Stromal cell of bone marrow (primary cell): ENCODE data around the gene TCEAL6.
"Not testable (repeated sequence)": the region's sequence is repeated elsewhere in the genome, so short reads cannot be mapped to it uniquely, and the experiment has no call there.

Source experiments
- DNase-seq: peaks from one replicate; pipeline ENCODE4 v3.0.0-alpha.2; 2012; ENCODE audit warnings: low read depth

The TCEAL6 gene

DNA sequence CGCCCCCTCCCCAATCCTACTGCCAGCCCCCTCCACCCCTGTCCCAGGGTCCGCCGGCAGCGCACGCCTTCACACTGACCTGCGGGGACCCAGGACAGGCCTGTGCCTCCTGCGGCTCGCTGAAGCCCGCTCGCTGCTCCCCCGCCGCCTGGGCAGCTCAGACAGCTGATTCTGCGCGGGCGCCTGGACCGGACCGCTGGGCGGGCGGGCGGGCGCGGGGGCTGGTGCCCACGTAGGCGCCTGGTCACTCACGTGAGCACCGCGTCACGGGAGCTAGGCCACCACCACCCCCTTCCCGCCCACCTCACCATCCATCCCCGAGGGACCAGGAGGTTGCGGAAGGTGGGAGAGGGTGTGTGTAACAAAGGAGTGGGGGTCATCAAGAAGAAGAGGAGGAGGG, at the start of gene TCEAL6:
TCEAL6 (minus strand) TSS at position 208 of the 400 bp plus-strand sequence.
- DNase-seq: not testable (repeated sequence)

DNA sequence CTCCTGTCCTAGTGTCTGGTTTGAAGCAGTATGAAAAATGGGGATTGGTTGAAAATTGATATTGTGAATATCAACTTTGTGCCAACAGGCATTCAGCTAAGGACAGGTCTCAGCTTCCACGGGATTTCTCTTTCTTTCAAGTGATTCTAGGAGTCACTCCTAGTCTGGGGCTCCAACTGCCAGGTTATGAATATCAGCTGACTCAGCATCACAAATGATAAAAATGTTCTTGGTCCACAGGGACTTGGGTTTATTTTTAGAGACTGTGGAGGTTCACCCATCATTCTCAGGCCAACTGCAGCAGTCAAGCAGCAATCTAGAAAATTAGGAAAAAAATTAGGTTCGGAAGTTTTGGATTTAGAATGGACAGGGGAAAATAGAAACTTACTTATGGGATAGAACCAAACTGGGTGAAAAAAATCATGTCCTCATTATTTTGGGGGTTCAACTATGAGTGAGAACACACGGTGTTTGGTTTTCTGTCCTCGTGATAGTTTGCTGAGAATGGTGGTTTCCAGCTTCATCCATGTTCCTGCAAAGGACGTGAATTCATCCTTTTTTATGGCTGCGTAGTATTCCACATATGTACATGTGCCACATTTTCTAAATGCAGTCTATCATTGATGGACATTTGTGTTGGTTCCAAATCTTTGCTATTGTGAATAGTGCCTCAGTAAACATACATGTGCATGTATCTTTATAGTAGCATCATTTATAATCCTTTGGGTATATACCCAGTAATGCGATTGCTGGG, 43.9 kb upstream of the TCEAL6 start:
- no peak for DNase-seq

DNA sequence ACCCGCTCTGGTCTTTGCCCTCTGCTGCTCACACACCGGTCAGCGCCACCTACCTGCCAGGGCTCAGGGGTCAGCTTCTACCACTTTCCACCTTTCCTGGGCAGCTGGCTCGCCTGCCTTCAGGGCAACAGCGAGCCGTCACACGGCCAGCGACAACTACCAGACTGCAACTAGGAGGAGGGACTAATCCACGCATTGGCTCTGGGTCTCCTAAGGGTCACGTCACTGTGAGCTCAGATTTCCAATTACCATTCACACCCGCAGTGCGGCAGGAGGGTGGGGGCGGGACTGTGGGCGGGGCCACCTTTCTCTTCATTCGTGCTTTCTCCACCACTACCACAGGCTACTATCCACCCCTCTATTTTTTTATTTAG, 13.5 kb upstream of the TCEAL6 start, which contains the start of gene BEX5:
BEX5 (minus strand) TSS at position 172 of the 374 bp plus-strand sequence. CDS start 1,712 bp downstream, outside the sequence.
- peak; percentile 0 for DNase-seq

DNA sequence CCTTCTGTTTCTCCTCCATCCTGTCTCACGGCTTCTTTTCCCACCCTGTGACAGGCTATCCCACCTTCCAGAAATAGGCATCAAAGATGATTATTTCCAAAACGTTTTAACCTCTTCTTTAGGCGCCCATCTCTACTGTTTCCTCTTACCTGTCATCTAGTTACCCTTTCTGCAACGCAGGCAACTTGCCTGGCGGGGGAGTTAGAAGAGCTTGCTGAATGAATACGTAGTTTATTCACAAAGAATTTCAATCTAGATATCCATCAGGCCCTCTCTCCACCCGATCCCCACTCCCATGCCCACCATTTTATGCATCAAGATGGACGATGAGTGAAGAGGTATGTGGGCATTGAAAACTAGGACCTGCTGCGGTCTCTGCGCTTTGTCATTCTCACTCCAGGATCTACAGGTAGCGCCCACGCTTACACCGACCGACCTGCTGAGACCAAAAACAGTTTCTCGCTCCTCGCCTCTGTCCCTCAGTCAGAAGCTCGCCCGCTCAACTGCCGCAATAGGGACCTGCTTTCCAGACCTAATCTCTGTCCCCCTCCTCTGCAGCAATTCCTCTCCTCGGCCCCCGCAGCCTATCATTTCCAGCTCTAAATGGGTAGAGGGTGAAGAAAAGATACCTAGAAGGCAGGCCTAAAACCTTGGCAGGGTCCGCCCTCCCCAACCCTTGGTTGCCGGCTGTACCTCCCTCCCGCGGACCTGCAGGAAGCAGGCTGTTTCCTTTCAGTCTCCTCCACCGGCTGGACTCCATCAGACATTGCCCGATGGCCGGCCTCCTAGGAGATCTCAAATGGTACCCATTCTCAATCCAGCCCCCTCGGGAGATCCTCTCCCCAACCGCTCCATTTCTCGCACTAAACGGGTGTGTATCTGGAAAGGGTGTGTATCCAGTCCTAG, 12.9 kb upstream of the TCEAL6 start:
- DNase-seq: no peak

DNA sequence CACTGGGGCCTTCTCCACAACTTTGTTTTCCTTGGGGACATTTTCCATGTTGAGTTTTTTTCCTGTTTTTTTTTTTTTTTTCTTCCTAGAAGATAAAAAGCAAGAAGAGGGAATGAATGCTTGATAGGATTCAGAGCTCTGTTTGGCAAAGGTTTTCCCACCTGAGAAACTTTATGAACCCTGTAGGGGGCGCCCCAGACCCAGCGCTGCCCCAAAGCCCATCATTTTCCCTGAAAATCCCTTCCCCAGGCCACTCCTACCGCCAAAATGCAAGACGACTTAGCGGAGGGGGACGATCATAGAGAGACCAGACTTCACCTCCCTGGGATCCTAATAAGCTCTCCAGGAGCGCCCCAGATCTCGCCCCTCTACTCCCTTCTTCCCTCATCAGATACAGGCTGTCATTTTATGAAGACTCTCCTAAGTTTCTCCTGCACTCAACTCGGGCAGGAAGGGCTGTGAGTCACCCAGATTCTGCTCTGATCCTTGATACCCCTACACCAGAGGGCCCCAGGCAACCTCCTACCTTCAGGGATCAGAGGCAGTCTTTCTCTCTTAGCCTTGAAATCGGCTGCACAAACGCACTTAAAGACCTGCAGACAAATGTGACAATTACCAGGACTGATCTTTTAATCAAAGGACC, 12.1 kb upstream of the TCEAL6 start:
- no peak for DNase-seq

DNA sequence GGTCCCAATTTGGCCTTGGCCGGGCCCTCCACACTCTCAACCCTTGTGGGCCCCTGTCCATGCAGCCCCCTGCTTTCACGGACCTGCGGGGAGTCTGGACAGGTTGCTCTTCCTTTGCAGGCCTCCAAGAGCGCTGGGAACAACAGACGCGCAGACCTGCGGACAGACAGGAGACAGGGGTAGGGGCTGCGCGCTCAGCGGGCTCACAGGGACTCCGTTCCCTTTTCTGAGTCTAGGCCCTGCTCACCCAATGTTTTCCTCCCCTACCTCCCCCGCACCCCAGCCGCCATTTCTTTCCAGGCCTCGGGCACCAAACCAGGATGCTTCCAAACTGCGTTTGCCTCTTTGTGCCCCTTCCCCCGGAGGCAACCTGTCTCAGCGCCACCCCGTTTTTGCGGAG, 650 bp downstream of the TCEAL6 start:
- not testable (repeated sequence) for DNase-seq

DNA sequence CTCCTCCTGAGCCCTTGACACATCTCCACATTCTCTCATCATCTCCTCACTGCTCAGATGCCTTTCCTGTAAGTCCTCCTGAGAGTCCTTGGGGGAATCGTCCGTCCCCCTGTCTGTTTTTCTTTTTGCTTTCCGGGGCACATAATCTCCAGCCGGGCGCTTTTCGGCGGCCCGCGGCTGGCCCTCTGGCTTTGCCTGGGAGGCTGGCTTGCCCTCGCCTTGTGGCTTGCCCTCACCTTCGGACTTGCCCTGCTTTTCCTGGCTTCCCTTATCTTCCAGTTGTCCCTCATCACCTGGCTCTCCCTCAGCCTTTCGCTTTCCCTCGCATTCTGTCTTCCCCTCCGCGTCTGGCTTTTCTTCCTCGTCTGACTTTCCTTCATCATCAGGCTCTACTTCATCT, 1.4 kb downstream of the TCEAL6 start:
- DNase-seq: not testable (repeated sequence)

DNA sequence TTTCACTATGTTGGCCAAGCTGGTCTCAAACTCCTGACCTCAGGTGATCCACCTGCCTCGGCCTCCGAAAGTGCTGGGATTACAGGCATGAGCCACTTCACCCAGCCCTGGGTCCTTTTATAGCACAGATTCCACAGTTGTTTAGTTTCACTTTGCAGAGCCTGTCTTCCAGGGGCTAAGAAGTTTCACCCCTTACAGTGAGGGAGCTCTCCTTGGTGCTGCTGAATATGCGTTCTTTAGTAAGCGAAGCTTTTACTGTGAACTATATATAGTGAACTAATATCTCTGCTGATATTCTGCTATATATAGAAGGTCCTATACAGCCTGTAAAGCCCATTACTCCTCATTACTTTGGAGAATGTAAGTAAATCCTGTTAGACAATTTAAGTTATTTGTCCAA, 4.2 kb downstream of the TCEAL6 start:
- no peak for DNase-seq

DNA sequence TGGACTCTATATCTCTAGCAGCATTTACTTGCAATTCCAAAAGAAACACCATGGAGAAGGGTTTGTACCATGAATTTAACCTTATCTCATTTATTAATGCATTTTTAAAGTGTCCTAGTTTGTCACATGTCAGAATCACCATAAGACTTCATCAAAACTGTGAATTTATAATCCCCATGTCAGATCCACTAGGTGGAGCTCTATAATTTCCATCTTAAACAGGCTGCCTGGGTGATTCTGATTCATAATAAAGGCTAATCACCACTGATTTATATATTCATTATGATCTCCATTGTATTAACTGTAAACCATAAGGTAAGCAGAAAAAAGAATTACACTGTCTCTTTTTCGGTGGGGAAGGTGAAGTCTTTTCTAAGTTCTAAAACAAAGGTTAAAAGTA, 12.8 kb downstream of the TCEAL6 start:
- no peak for DNase-seq

DNA sequence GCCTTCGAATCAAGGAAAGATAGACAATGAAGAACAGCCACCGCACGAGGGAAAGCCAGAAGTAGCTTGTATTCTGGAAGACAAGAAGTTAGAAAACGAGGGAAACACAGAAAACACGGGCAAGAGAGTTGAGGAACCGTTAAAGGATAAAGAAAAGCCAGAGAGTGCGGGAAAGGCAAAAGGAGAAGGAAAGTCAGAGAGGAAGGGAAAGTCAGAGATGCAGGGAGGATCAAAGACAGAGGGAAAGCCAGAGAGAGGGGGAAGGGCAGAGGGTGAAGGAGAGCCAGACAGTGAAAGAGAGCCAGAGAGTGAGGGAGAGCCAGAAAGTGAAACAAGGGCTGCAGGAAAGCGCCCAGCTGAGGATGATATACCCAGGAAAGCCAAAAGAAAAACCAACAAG, 15.4 kb downstream of the TCEAL6 start:
- no peak for DNase-seq

DNA sequence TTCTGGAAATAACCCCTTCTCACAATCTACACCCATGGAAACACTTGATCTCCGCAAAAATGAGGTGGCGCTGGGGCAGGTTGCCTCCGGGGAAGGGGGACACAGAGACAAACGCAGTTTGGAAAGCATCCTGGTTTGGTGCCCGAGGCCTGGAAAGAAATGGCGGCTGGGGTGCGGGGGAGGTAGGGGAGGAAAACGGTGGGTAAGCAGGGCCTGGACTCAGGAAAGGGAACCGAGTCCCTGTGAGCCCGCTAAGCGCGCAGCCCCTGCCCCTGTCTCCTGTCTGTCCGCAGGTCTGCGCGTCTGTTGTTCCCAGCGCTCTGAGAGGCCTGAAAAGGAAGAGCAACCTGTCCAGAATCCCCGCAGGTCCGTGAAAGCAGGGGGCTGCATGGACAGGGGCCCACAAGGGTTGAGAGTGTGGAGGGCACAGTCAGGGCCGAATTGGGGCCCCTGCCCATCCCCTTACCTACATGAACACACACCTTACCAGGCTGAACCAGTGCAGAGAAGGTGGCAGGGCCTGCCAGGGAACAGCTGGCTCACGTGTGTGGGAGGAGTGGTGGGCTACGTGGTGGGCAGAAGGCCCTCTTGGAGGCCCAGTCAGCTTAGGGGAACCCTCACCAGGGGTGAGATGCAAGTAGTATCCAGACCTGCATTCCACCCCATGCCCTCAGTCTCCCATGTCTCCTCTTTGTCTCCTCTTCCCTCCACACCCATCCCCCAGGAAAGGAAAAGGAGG, 16.0 kb downstream of the TCEAL6 start:
- not testable (repeated sequence) for DNase-seq

DNA sequence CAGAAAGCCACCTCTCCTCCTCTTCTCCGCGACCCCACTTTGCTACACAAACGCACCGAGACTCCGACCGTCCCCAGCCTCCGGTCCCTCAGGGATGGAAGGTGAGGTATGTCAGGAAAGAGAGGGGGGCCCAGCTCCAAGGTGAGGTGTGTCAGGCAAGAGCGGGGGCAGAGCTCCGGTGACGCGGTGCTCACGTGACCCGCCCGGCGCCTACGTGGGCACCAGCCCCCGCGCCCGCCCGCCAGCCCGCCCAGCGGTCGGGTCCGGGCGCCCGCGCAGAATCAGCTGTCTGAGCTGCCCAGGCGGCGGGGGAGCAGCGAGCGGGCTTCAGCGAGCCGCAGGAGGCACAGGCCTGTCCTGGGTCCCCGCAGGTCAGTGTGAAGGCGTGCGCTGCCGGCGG, 16.8 kb downstream of the TCEAL6 start, which contains the start of gene TCEAL2:
TCEAL2 (plus strand) TSS at position 244 of the 400 bp plus-strand sequence. CDS start 1,152 bp downstream, outside the sequence.
- not testable (repeated sequence) for DNase-seq

DNA sequence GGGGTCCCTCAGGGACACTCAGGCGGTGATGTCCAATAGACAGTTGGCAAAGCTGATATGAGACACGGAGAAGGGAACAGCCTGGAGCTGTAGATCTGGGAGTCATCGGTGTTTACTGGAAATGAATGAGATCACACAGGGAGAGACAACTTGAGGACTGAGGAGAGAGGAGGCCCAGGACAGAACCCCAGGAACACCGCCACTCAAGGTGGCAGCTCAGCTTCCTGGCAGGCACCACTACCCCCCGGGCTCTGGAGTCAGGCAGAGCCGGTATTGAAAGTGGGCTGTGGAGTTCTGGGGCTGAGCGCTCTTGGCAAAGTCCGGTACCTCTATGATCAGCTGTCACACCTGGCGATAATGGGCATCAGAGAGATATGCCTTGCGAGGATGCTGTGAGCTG, 17.3 kb downstream of the TCEAL6 start:
- DNase-seq: not testable (repeated sequence)

DNA sequence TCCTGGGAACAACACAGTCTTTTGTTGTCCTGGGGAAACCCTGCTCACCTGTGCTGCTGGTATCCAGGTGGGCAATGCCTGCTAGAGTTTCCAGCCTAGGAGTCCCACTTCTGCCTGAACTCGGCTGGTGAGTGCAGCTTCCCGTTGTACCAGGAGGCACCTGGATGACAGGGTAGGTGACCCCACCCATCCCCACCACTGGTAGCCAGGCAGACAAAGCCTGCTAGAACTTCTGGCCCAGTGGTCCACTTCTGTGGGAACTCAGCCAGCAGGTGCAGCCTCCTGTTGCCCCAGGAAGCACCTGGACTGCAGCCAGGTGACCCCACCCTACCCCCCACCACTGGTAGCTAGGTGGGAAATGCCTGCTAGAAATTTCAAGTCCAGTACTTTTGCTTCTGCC, 26.5 kb downstream of the TCEAL6 start:
- DNase-seq: no peak

DNA sequence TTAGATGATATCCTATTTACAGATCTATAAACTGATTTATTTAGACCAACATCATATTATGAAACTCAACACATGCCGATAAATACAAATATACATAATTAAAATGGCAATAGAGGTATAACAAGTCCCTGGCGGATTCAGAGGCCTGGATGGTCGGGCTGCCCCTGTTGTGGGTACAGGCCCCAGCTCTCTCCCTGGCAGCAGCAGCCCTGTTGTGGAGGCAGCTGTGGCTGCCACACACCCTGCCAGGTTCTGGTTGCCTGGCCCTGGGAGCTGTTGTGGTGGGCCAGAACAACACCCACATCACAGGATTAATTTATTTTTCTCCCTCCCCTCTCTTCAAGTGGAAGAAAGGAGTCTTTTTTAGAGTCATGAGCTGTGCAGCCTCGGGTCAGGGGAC, 28.9 kb downstream of the TCEAL6 start:
- no peak for DNase-seq
